T-cell (primary cell): ENCODE results near the gene ZSCAN26. TPM values are rescaled to one million over a fixed set of nuclear protein-coding genes. Genes with fewer than 3 reads are reported as not detected.
A peak's percentile ranks its signal among the peaks of the same experiment; 100 is the strongest.

ENCODE experiments used
- ATAC-seq, 4 experiments: fragments of 200-7000 bp in 3 of 4; fragments of 150-1000 bp in 1 of 4; cut with Tn5 transposase; replicated peaks in 1 of 4; 1 replicate in 3 of 4; 2 replicates in 1 of 4; pipeline ENCODE4 v1.10.0; 2021; ENCODE audit warnings: moderate library complexity in 3 of 4, mild to moderate bottlenecking in 2 of 4, moderate number of reproducible peaks in 1 of 4
- CTCF ChIA-PET, 2 donors: fragments of 300-600 bp; sonication (Branson Sonifier 250); formaldehyde crosslinking; loops; one replicate each; lab custom pipeline; 2022; ENCODE audit warnings: antibody characterized with exemption in 2 of 2; lab: Charles Lee
- POLR2A ChIA-PET, 2 donors: fragments of 300-600 bp; sonication (Branson Sonifier 250); formaldehyde crosslinking; loops; one replicate each; lab custom pipeline; 2022; ENCODE audit warnings: antibody characterized with exemption in 2 of 2; lab: Charles Lee
- DNase-seq, 35 experiments: peaks; one replicate each; pipeline versions ENCODE4 v3.0.0 to v3.0.0-alpha.2; 2013 to 2023
- H3K27ac ChIP-seq: one replicate; pipeline ENCODE4 v1.5.1; 2013; ENCODE audit warnings: low read length
- H3K27me3 ChIP-seq, 2 experiments: replicated peaks in 1 of 2; 1 replicate in 1 of 2; 2 replicates in 1 of 2; pipeline versions ENCODE4 v1.6.1 to v1.7.0; 2013; ENCODE audit warnings: low read length in 1 of 2, mixed read lengths in 1 of 2; ENCODE audit not compliant: control insufficient read depth in 2 of 2, insufficient read depth in 2 of 2; ENCODE audit errors: extremely low read depth in 1 of 2
- H3K36me3 ChIP-seq, 2 donors: 1 replicate in 1 of 2; 2 replicates in 1 of 2; pipeline versions ENCODE4 v1.6.1 to v1.7.0; 2013; ENCODE audit warnings: low read length in 1 of 2; ENCODE audit not compliant: control insufficient read depth in 2 of 2, insufficient read depth in 1 of 2; ENCODE audit errors: extremely low read depth in 1 of 2
- H3K4me1 ChIP-seq, 2 experiments: 1 replicate in 1 of 2; 2 replicates in 1 of 2; pipeline versions ENCODE4 v1.6.1 to v1.7.0; 2013; ENCODE audit warnings: low read length in 2 of 2, mixed read lengths in 1 of 2; ENCODE audit not compliant: insufficient read depth in 2 of 2, control insufficient read depth in 1 of 2; ENCODE audit errors: extremely low read depth in 1 of 2
- H3K4me3 ChIP-seq, 2 donors: 1 replicate in 1 of 2; 2 replicates in 1 of 2; pipeline versions ENCODE4 v1.5.1 to v1.7.0; 2013; ENCODE audit warnings: mild to moderate bottlenecking in 2 of 2, low read length in 1 of 2, moderate library complexity in 1 of 2; ENCODE audit not compliant: control insufficient read depth in 1 of 2; ENCODE audit errors: extremely low read depth in 1 of 2
- H3K9me3 ChIP-seq: 2 replicates; pipeline ENCODE4 v1.7.0; 2013
- H3K27ac Mint-ChIP-seq, 2 donors: one replicate each; pipeline ENCODE4 v1.8.0; 2020 to 2021; ENCODE audit warnings: mild to moderate bottlenecking in 2 of 2, mixed read lengths in 2 of 2
- H3K27me3 Mint-ChIP-seq, 2 donors: one replicate each; pipeline ENCODE4 v1.8.0; 2021 to 2022; ENCODE audit warnings: mixed read lengths in 2 of 2
- H3K36me3 Mint-ChIP-seq: one replicate; pipeline ENCODE4 v1.8.0; 2021; ENCODE audit warnings: mixed read lengths
- H3K4me1 Mint-ChIP-seq, 3 donors: one replicate each; pipeline ENCODE4 v1.8.0; 2020 to 2022; ENCODE audit warnings: mixed read lengths in 3 of 3, mild to moderate bottlenecking in 1 of 3
- H3K4me3 Mint-ChIP-seq, 3 donors: one replicate each; pipeline ENCODE4 v1.8.0; 2020 to 2022; ENCODE audit warnings: mild to moderate bottlenecking in 3 of 3, mixed read lengths in 3 of 3, moderate library complexity in 3 of 3
- H3K9me3 Mint-ChIP-seq, 3 donors: one replicate each; pipeline ENCODE4 v1.8.0; 2020 to 2022; ENCODE audit warnings: mixed read lengths in 3 of 3
- WGBS: methylation state at CpG from one replicate; pipeline ENCODE4 v1.1.5; 2013; ENCODE audit warnings: missing lambda C conversion rate; ENCODE audit not compliant: insufficient coverage; 5-methylcytosine and 5-hydroxymethylcytosine counted together
- total RNA-seq, 35 experiments: library from RNA in 6 of 35; stranded (reverse) in 6 of 35; fragments of 120-200 nt in 1 of 35; gene quantifications; one replicate each; pipeline versions ENCODE4 v1.2.1 to v1.2.4 and lab custom pipeline; 2013 to 2026

ZSCAN26 gene
- total RNA-seq, 5 donors from 2014 or later (not counting 1 experiment from before 2014, with no cell fraction given) = 9.0 to 20.4 (median 19.2) TPM

DNA sequence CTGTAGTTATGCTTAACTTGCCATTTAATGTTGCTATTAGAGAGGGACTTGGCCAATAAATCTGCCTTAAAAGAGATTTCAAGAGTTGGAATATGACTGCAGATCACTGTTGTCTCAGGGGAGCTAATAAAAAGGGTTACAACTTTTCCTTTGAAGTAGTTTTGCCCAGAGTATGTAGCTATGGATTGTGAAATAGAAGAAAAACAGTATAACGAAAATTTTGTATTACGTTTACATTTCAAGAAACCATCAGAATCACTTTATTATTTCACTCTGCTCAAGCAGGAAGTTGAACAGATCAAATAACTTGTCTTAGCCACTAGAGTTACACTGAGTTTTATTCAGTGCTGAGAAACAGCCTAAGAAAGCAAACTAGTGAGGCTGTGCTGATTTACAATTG, 3.0 kb upstream of the ZSCAN26 start:
- ChIA-PET CTCF (interaction anchor here in 1 of 2 donors (1.3 kb wide), 1 partner anchor 11 kb away, joined by 3 read pairs; no protein-coding TSS in a partner anchor), POLR2A (no interaction called here)
- Histone ChIP-seq H3K4me3 (no peak overlapping the region), H3K27me3 (peaks cover 0 to 6% of the 10 kb centered on the region in 2 experiments), H3K27ac (no peak overlapping the region), H3K9me3 (no peaks in the 10 kb centered on the region), H3K36me3 (no peaks in the 10 kb centered on the region), H3K4me1 (peaks cover 13 to 14% of the 10 kb centered on the region in 2 experiments)
- H3K4me3 Mint-ChIP-seq = no peak overlapping the region
- peaks cover 0 to 16% (median 12%) of the 10 kb centered on the region in 3 donors for H3K4me1 Mint-ChIP-seq
- no CpG with 5 or more reads among the region's 2 CpGs for WGBS
- ATAC-seq (no peak), DNase-seq (no peak)
- H3K36me3 Mint-ChIP-seq = no peaks in the 10 kb centered on the region
- H3K27ac Mint-ChIP-seq = no peak overlapping the region
- peaks cover 0 to 5% of the 10 kb centered on the region in 2 donors for H3K27me3 Mint-ChIP-seq
- no peaks in the 10 kb centered on the region for H3K9me3 Mint-ChIP-seq

GRCh38 chr6:28264834-28265401, 2.0 kb upstream of the ZSCAN26 start:
- Histone ChIP-seq H3K4me3 (no peak overlapping the region), H3K4me1 (peaks cover 8 to 14% of the 10 kb centered on the region in 2 experiments), H3K36me3 (no peaks in the 10 kb centered on the region), H3K27me3 (no peaks in the 10 kb centered on the region), H3K27ac (no peak overlapping the region), H3K9me3 (no peaks in the 10 kb centered on the region)
- Mint-ChIP-seq H3K4me3 (no peak overlapping the region), H3K27me3 (peaks cover 0 to under 1% of the 10 kb centered on the region in 2 donors), H3K36me3 (no peaks in the 10 kb centered on the region), H3K9me3 (no peaks in the 10 kb centered on the region), H3K27ac (no peak overlapping the region), H3K4me1 (peaks cover 0 to 20% (median 18%) of the 10 kb centered on the region in 3 donors)
- ATAC-seq (no peak), DNase-seq (no peak)
- ChIA-PET CTCF (no interaction called here), POLR2A (interaction anchor here in 1 of 2 donors (0.6 kb wide), 1 partner anchor 59 kb away, joined by 3 read pairs; no protein-coding TSS in a partner anchor)
- WGBS = no CpG with 5 or more reads among the region's 4 CpGs

GRCh38 chr6:28266563-28266961, 381 bp upstream of the ZSCAN26 start:
- H3K4me1 ChIP-seq = peaks cover 8 to 14% of the 10 kb centered on the region in 2 experiments
- Mint-ChIP-seq H3K27me3 (no peaks in the 10 kb centered on the region), H3K4me3 (no peak overlapping the region), H3K4me1 (peaks cover 8 to 31% (median 28%) of the 10 kb centered on the region in 3 donors), H3K27ac (no peak overlapping the region), H3K9me3 (no peaks in the 10 kb centered on the region), H3K36me3 (peaks cover 4% of the 10 kb centered on the region)
- H3K9me3 ChIP-seq = no peaks in the 10 kb centered on the region
- H3K27me3 ChIP-seq = no peaks in the 10 kb centered on the region
- no peak for DNase-seq
- ATAC-seq = no peak
- peak overlapping the region; percentile 80 for H3K27ac ChIP-seq
- ChIA-PET CTCF (interaction anchor here (0.5 to 3.0 kb wide), 17 partner anchors 8 to 754 kb away, joined by 3 to 19 read pairs (median 4); partner anchors contain the start of genes ZKSCAN4 (in 1 of the 2) and ZSCAN31 (in 1 of the 2)), POLR2A (interaction anchor here (0.6 to 1.8 kb wide), 12 partner anchors 14 to 1122 kb away, joined by 3 to 17 read pairs (median 5); partner anchors contain the start of genes ZKSCAN4 (in 2 of the 2), PGBD1 (in 1 of the 2) and ZKSCAN3 (in 1 of the 2))
- WGBS = no CpG with 5 or more reads among the region's 5 CpGs
- peaks cover 0 to under 1% of the 10 kb centered on the region in 2 donors for H3K36me3 ChIP-seq
- H3K4me3 ChIP-seq = peak overlapping the region; percentile 87 to 97

GRCh38 chr6:28267695-28268059, 734 bp downstream of the ZSCAN26 start:
- Histone ChIP-seq H3K9me3 (no peaks in the 10 kb centered on the region), H3K27me3 (no peaks in the 10 kb centered on the region), H3K4me3 (peak overlapping the region; percentile 87 to 97), H3K36me3 (peaks cover 0 to 11% of the 10 kb centered on the region in 2 donors), H3K27ac (no peak overlapping the region), H3K4me1 (peaks cover 8 to 14% of the 10 kb centered on the region in 2 experiments)
- Mint-ChIP-seq H3K4me3 (no peak overlapping the region), H3K27ac (no peak overlapping the region), H3K36me3 (peaks cover 14% of the 10 kb centered on the region), H3K4me1 (peaks cover 8 to 31% (median 28%) of the 10 kb centered on the region in 3 donors), H3K27me3 (no peaks in the 10 kb centered on the region), H3K9me3 (no peaks in the 10 kb centered on the region)
- CTCF ChIA-PET = interaction anchor here (0.6 to 3.0 kb wide), 12 partner anchors 9 to 374 kb away, joined by 3 to 19 read pairs (median 4); partner anchors contain the start of genes ZKSCAN4 (in 1 of the 2) and ZSCAN31 (in 1 of the 2)
- ATAC-seq = no peak
- POLR2A ChIA-PET = interaction anchor here (0.6 to 1.8 kb wide), 7 partner anchors 15 to 374 kb away, joined by 3 to 17 read pairs (median 4); partner anchors contain the start of genes ZKSCAN4 (in 2 of the 2), ZKSCAN3 (in 1 of the 2) and ZSCAN16 (in 1 of the 2)
- 17% methylated on average over 1 of the region's 1 CpG for WGBS
- no peak for DNase-seq

DNA sequence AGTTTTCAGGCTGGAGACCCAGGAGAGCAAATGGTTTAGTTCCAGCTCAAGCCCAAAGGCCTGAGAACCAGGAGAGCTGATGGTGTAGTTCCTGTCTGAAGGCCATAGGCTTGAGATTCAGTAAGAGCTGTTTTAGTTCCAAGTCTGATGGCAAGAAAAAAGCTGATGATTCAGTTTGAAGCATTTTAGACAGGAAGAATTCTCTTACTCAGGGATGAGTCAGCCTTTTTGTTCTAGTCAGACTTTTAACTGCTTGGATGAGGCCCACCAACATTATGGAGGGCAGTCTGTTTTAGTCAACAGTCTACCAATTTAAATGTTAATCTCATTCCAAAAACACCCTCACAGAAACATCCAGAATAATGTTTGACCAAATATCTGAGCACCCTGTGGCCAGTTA, 2.5 kb downstream of the ZSCAN26 start:
- no peak for DNase-seq
- Histone ChIP-seq H3K27ac (no peak overlapping the region), H3K27me3 (no peaks in the 10 kb centered on the region), H3K4me1 (peaks cover 8 to 12% of the 10 kb centered on the region in 2 experiments), H3K36me3 (peaks cover 0 to 29% of the 10 kb centered on the region in 2 donors), H3K9me3 (no peaks in the 10 kb centered on the region), H3K4me3 (no peak overlapping the region)
- peaks cover 8 to 24% (median 23%) of the 10 kb centered on the region in 3 donors for H3K4me1 Mint-ChIP-seq
- no peak overlapping the region for H3K27ac Mint-ChIP-seq
- H3K9me3 Mint-ChIP-seq = no peaks in the 10 kb centered on the region
- CTCF ChIA-PET = no interaction called here
- H3K36me3 Mint-ChIP-seq = peaks cover 27% of the 10 kb centered on the region
- H3K4me3 Mint-ChIP-seq = no peak overlapping the region
- POLR2A ChIA-PET = interaction anchor here (0.6 to 0.7 kb wide), 2 partner anchors 18 to 60 kb away, joined by 3 read pairs; no protein-coding TSS in a partner anchor
- H3K27me3 Mint-ChIP-seq = no peaks in the 10 kb centered on the region
- no peak for ATAC-seq

DNA sequence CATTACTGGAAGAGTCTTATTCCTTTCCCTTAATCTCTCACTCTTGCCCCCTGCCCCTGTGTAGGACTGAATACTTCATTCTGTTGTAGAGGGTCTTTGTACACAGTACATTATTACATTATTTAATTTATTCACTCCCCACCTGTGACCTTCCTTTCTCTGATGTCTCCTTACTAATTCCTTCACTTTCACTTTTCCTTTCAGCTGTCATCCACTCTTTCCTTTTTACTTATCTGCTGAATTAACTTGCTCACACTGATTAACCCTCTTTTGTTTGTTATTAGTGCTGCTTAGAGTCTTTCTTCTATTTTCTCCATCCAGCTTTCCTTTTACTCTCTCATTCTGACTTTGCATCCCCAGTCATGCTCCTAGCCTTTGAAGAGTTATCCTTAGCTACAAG, 7.9 kb downstream of the ZSCAN26 start:
- H3K36me3 Mint-ChIP-seq = peaks cover 54% of the 10 kb centered on the region
- peaks cover 8 to 51% of the 10 kb centered on the region in 2 donors for H3K36me3 ChIP-seq
- no peak overlapping the region for H3K27ac ChIP-seq
- H3K27me3 Mint-ChIP-seq = no peaks in the 10 kb centered on the region
- H3K4me1 Mint-ChIP-seq = peaks cover 14 to 16% (median 15%) of the 10 kb centered on the region in 3 donors
- H3K9me3 Mint-ChIP-seq = no peaks in the 10 kb centered on the region
- no peak overlapping the region for H3K4me3 ChIP-seq
- no peaks in the 10 kb centered on the region for H3K4me1 ChIP-seq
- DNase-seq (no peak), ATAC-seq (no peak)
- peak overlapping the region in 1 of 2 donors; percentile 82 for H3K27ac Mint-ChIP-seq
- no peaks in the 10 kb centered on the region for H3K27me3 ChIP-seq
- ChIA-PET CTCF (no interaction called here), POLR2A (interaction anchor here in 1 of 2 donors (0.6 kb wide), 1 partner anchor 1916 kb away, joined by 6 read pairs; no protein-coding TSS in a partner anchor)
- no peaks in the 10 kb centered on the region for H3K9me3 ChIP-seq
- H3K4me3 Mint-ChIP-seq = no peak overlapping the region
